Upper lobe of right lung (tissue), 1 donor: ENCODE results near the gene TRIP6. TPM values are rescaled to one million over a fixed set of nuclear protein-coding genes. Genes with fewer than 3 reads are reported as not detected.
"Not testable (repeated sequence)": the region's sequence is repeated elsewhere in the genome, so short reads cannot be mapped to it uniquely, and the experiment has no call there.

Experiments used
- ATAC-seq: fragments of 200-7000 bp; cut with Tn5 transposase; one replicate; pipeline ENCODE4 v1.9.1; 2020; ENCODE audit warnings: mild to moderate bottlenecking, moderate library complexity
- DNase-seq: peaks from one replicate; pipeline ENCODE4 v3.0.0-alpha.2; 2020
- H3K27ac ChIP-seq: fragments of 200-600 bp; one replicate; pipeline ENCODE4 v1.8.0; 2022
- H3K27me3 ChIP-seq: fragments of 200-600 bp; one replicate; pipeline ENCODE4 v1.8.0; 2022; ENCODE audit warnings: mild to moderate bottlenecking
- H3K36me3 ChIP-seq: fragments of 200-600 bp; one replicate; pipeline ENCODE4 v1.8.0; 2022
- H3K4me1 ChIP-seq: fragments of 200-600 bp; one replicate; pipeline ENCODE4 v1.8.0; 2022
- H3K4me3 ChIP-seq: fragments of 200-600 bp; one replicate; pipeline ENCODE4 v1.8.0; 2022; ENCODE audit warnings: mild to moderate bottlenecking
- H3K9me3 ChIP-seq: fragments of 200-600 bp; one replicate; pipeline ENCODE4 v1.8.0; 2022
- CTCF ChIP-seq: fragments of 200-600 bp; IDR thresholded peaks from one replicate; pipeline ENCODE4 v1.8.0; 2022; ENCODE audit warnings: antibody characterized with exemption
- intact Hi-C: fragments of 100-400 bp; cut with DNase I; formaldehyde crosslinking; loops from one replicate; pipeline ENCODE4 v1.11.0; 2022
- microRNA-seq: library from miRNA; unstranded; fragments of <30 nt; microRNA quantifications from one replicate; pipeline ENCODE4 v1.2.0, GENCODE V29; 2020; ENCODE audit warnings: borderline microRNAs expressed
- total RNA-seq: library from RNA; stranded (reverse); fragmentation: NEBNext Ultra II Directional; extraction: Animal tissue kit (Norgen Biotek cat#: 25700); gene quantifications from one replicate; pipeline ENCODE4 v1.2.1, GENCODE V29; 2021
- donor health status: DM: no; HTN: yes; CAD: no; lungs with severe emphysema.

TRIP6 gene
- total RNA-seq, 1 donor from 2014 or later, result 65.3 TPM

- intact Hi-C loops, result no loop called here
- H3K4me3 ChIP-seq, result no peak overlapping the region
- no peak for TF ChIP-seq CTCF
- no peak for DNase-seq
- no peaks in the 10 kb centered on the region for H3K27me3 ChIP-seq
- H3K27ac ChIP-seq, result no peak overlapping the region
- ATAC-seq, result peak; percentile 61
- peaks cover 4% of the 10 kb centered on the region for H3K4me1 ChIP-seq
- no peaks in the 10 kb centered on the region for H3K36me3 ChIP-seq
- no peaks in the 10 kb centered on the region for H3K9me3 ChIP-seq
These were observed 47.8 kb downstream of the TRIP6 start for GRCh38 chr7:100914879-100915447.

GRCh38 chr7:100919335-100919734 lies 52.1 kb downstream of the TRIP6 start:
- H3K36me3 ChIP-seq, H3K27me3 ChIP-seq, intact Hi-C loops, H3K27ac ChIP-seq, H3K9me3 ChIP-seq, ATAC-seq, H3K4me1 ChIP-seq, H3K4me3 ChIP-seq, DNase-seq: not testable (repeated sequence)

GRCh38 chr7:100919779-100920437 lies 52.7 kb downstream of the TRIP6 start:
- DNase-seq, H3K9me3 ChIP-seq, H3K4me3 ChIP-seq, intact Hi-C loops, H3K36me3 ChIP-seq, H3K27ac ChIP-seq, ATAC-seq, H3K4me1 ChIP-seq, H3K27me3 ChIP-seq: not testable (repeated sequence)

- Histone ChIP-seq H3K36me3 (no peaks in the 10 kb centered on the region), H3K27me3 (no peaks in the 10 kb centered on the region), H3K4me1 (peaks cover 4% of the 10 kb centered on the region), H3K4me3 (no peak overlapping the region), H3K27ac (no peak overlapping the region), H3K9me3 (no peaks in the 10 kb centered on the region)
- no peak for ATAC-seq
- no peak for TF ChIP-seq CTCF
- intact Hi-C loops, result no loop called here
- DNase-seq, result no peak
These were observed 53.9 kb downstream of the TRIP6 start for GRCh38 chr7:100921039-100921438.

Small RNA genes within 50 kb of the gene (microRNA-seq; reads per million reads assigned to microRNA genes)
- gene MIR6875, result not detected

Other genes with a start within 250 kb of the TRIP6 start
- 0.41 TPM for gene TFR2, start 225.8 kb upstream of the TRIP6 start, total RNA-seq
- gene ACTL6B, start 210.9 kb upstream of the TRIP6 start, total RNA-seq, result not detected
- gene GNB2, start 193.6 kb upstream of the TRIP6 start, total RNA-seq, result 208 TPM
- 44.5 TPM for gene GIGYF1, start 173.1 kb upstream of the TRIP6 start, total RNA-seq
- 20.2 TPM for gene POP7, start 161.3 kb upstream of the TRIP6 start, total RNA-seq
- not detected for gene EPO, start 146.9 kb upstream of the TRIP6 start, total RNA-seq
- not detected for gene ZAN, start 133.8 kb upstream of the TRIP6 start, total RNA-seq
- gene EPHB4, start 39.9 kb upstream of the TRIP6 start, total RNA-seq, result 117 TPM
- gene SLC12A9, start 14.7 kb upstream of the TRIP6 start, total RNA-seq, result 39.2 TPM
- gene SRRT, start 7.7 kb downstream of the TRIP6 start, total RNA-seq, result 105 TPM
- 3.1 TPM for gene UFSP1, start 22.3 kb downstream of the TRIP6 start, total RNA-seq
- 2.9 TPM for gene ACHE, start 28.5 kb downstream of the TRIP6 start, total RNA-seq
- gene MUC3A, start 82.1 kb downstream of the TRIP6 start, total RNA-seq, result 2.7 TPM
- not detected for gene MUC12, start 102.2 kb downstream of the TRIP6 start, total RNA-seq
- not detected for gene MUC17, start 152.7 kb downstream of the TRIP6 start, total RNA-seq
- 60.9 TPM for gene TRIM56, start 218.1 kb downstream of the TRIP6 start, total RNA-seq